ENCODE results near the gene UGT2A3.
"Not testable (repeated sequence)": the region's sequence is repeated elsewhere in the genome, so short reads cannot be mapped to it uniquely, and the experiment has no call there.

The UGT2A3 gene

DNA sequence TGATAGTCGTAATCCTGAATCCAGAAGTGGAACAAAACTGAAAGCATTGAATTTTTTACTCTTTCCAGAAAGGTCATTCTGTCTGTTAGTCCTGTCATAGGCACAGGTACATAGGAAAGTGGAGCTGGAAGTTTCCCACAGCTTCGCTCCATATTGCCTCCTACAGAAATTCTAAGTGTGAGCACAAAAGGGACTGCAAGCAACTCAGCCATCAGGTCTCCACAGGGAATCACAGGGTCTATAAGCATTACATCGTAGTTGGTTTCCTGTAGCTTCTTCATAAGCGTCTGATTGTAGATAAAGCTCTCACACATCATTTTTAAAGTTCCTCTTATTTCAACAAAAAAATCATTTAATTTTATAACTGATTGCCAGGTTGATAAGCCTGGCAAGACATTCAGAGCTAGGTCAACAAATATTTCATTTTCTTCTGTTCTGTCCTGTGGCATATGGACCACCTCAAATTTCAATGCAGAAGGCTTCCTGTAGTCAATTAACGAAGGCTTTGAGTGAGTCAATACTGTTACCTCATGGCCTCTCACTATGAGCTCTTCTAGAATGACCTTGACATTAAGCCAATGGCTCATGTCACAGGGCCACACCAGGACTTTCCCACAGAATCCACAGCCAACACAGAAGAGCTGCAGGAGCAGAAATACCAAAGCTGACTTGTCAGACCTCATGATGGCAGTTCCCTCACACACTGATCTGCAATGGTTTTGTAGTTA is at the start of gene UGT2A3:
TSS of gene UGT2A3 (minus strand) at position 727 of the 728 bp plus-strand sequence. CDS start at position 683, 44 bp downstream.
- no peak for DNase-seq

DNA sequence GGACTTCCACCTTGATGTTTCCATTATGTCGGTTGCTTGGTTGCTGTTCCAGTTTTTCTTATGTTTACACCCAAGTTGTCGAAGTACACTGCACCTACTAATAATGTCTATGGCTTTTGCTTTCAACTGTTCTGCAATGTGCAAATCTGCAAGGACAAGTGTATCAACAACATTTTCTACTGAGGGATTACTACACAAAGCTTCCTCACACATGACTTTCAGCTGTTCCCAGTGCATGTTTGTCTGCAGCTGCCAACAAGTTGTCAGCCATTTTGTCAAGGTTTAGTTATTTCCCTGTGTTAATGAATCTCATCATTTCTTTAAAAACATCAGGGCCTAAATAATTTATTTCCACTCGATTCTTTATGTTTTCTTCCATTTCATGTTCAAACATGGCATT is 45.4 kb upstream of the UGT2A3 start:
- DNase-seq: no peak

DNA sequence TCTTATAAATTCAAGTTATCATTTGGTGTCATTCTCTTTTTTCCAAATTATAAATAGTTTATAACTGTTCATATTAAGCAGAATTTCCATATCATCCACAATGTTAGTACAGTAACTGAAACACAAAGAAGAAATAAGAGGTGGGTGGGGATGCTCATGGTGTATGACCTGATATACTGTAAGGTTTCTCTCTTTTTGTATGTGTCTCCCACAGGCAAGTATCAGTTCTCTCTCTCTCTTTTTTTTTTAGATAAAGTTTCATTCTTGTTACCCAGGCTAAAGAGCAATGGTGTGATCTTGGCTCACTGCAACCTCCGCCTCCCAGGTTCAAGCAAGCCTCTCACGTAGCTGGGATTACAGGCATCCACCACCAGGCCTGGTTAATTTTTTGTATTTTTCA is 43.7 kb upstream of the UGT2A3 start:
- no peak for DNase-seq

DNA sequence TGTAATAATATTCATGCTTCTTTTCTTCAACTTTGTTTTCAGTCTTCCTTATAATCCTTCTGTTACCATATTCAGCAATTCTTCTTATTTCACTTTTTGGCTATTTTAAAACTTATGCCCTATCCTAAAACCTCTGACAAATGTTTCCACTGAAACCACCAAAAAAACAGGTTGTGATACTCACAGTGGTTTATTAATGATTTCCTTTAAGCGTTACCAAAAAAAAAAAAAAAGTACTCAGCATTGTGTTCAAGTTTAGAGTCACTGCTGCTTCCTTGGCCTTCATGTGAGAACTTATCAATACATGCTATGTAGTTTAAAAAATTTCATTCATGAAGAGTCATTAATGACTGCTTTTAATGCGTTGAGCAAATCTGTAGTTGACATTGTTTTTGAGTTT is 35.4 kb upstream of the UGT2A3 start:
- no peak for DNase-seq

DNA sequence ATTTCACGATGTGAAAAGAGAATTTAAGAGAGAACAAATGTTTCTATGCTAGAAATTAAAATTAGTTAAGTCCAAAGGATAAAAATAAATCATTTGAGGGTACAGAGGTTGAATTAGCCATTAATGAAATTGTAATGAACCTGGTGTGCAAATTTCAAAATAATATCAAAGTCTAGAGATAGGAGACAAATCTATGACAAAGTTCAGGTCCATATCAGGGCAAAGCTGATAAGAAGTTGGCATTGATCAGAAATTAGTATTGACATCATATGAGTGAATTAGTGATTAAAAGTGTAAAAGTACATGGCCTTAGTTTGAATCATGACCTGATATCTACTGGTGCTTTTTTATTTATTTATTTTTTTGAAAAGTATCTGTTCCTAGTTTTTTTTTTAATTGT is 33.8 kb upstream of the UGT2A3 start:
- DNase-seq: no peak

DNA sequence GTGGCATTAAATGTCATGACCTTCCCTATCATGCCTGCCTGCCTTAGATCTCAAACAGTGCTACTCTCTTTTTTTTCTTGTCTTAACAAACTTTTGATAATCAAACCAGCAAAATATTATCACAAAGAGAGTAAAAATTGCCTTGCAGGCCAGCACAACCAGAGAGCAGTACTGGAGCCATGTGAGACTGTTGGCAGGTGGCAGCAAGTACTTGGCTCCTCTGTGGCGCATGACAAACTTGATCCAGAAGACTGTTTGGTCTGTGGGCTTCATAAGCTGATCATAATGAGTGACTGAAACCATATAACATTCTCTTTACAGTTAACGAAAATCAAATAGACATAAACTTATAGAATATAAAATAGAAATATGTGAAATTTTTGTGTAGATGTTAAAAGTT is 33.3 kb upstream of the UGT2A3 start:
- DNase-seq: no peak

DNA sequence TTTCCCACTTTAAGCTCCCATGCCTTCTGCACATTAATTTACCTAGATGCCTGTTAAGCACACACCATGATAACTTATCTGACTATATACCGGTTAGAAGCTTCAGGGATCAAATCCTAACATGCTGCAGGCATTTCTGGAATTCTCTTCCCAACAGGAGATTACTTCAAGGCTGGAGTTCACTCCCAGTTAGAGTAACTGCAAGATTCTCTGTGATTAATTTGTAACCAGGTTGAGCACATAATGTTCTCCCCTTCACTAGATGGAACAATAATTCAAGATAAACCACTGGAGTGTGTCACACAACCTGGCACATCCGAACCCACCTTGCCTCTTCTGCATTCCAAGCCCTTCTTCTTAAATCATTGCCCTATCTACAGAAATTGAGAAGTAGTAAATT is 11.8 kb upstream of the UGT2A3 start:
- DNase-seq: no peak

DNA sequence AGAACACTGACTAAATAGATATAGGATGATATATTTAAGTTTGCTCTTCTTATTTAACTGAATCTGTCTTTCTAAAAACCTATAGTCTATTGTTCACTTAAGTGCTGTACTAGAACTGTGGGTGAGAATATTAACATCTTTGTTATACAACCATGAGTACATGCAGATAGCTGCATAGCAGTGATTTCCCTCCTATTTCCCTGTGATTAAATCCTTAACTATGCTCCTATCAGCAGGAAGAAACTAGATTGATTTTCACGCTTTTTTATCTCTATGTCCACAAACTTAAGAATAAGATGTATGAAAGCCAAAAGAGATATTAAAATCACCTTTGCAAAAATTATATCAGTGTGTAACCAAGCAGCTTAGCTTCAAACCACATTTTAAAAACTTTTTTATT is 11.3 kb upstream of the UGT2A3 start:
- DNase-seq: no peak

DNA sequence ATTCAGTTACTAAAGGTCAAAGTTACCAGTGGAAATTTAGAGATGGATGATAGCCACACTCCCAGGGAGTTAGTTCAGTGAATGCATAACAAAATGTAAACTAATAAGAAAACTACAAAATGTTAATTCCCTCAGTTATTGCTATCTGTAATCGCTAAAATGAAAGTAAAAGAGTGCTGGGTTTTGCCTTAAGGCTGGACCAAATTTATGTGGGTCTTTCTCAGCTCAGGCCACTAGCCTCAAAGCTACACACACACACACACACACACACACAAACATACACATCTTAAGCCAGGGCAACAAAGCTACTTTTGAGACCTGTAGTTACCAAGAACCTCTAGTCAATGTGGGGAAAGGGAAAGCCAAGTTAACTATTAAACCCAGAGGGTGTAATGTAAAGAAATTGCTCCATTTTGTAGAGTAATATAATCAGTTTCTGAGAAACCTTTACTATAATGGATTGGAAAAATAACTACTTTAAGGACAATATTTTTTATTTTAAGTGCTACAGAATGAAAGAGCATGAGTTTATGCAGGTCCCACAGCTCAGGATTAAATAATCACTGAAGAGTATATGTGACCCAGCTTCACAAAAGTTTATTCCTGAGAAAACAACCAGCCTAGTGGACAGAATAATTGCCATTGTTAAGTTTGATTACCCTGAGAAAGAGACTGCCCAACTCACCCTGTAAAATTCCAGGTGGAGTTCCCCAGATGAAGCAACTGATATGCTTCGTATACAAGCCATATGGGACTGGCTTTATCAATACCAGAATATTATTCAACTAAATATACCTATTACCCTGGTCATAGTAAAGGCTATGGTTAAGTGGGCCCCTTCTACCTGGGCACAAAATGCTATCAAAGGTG is 8.9 kb upstream of the UGT2A3 start:
- DNase-seq: no peak

DNA sequence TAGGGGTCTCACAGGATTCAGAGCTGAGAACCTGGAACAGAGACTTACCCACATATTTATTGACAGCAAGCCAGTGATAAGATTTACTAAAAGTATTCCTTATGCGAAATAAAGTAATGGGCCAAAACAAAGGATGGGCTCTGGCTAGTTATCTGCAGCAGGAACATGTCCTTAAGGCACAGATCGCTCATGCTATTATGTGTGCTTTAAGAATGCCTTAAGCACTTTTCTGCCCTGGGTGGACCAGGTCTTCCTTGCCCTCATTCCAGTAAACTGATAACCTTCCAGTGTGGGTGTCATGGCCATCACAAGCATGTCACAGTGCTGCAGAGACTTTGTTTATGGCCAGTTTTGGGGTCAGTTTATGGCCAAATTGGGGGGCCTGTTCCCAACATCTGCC is 7.5 kb upstream of the UGT2A3 start:
- DNase-seq: not testable (repeated sequence)

DNA sequence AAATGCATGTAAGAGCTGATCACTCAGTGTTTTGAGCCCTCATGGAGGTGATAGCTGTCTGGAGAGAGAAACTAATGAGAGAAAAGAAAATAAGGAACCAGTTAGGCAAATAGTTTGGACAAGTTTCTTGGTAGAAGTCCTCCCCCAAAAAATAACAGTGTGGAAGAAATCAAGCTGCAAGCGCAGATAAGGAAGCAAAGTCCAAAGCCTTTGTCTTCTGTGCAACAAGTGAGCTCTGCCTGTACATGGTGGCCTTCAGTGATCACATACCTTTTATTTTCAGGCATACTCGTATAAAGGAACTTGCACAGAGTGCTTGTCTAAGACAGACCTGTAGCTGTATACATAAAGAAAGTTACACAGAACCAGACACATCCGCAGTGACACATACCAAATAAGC is 2.5 kb upstream of the UGT2A3 start:
- no peak for DNase-seq

DNA sequence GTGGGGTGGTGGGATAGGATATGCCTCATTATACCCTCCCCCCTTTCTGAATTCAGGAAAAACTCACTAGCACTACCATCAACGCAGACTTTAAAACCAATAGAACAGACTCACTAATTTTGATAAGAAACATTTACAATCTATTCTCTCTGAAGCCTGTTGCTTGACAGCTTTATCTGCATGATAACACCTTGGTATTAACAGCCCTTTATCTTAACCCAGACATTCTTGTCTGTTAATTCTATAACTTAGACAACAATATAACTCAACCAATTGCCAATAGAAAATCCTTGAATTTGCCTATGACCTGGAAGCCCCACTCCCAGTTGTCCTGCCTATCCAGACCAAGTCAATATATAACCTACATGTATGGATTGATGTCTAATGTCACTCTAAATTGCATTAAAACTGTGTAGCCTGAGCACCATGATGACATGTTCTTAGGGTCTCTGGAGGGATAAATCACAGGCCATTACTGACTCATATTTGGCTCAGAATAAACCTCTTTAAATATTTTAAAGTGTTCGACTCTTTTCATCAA is 1.5 kb upstream of the UGT2A3 start:
- no peak for DNase-seq

DNA sequence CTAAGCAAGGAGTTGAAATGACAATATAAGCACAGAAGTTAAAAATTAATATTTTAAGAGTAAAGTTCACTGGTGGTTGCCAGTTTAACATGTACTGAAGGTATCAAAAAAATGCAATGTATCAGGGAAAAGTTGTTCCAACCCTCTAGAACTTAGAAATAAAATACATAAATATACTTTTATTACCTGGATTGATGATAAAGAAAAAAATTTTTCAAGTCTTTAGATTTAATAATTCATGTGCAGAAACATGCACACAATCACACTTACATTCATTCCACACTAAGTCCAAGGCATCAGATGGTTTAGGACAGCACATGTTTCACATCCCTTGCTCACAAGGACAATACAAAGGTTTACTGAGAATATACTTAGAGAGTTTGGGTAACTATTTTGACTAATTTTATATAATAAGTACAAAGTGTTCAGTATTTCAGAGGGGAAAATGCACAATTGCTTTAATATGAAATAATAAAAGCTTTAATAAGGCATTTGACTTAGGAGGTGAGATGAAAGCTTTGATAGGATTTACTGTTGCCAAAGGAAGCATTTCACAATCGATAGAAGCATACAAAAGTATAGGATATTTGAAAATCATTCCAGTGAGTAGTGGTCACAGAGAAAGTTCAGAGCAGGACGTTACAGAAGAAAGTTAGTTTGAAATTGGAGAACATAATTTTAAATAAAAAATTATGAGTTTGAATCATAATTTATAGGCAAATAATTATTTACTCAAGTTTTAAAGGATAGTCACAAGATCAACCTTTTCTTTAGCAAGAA is 392 bp upstream of the UGT2A3 start:
- DNase-seq: no peak

DNA sequence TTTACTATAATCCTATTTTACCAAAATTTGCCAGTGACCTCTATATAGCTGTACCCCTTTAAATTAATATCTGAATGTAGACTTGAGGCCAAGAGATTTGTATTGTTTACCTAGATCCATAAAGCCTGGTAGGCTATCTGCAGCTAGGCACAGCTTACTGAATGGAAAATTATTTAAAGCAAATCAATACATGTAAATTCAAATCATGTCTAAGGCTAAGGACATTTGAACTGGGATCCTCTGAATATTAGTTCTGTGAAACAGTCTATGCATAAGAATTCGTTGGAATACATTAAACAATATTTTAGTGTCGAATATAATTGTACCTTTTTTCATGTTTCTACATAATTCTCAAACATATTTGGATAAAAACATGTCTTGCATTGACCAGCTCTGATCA is 1.6 kb downstream of the UGT2A3 start:
- no peak for DNase-seq

DNA sequence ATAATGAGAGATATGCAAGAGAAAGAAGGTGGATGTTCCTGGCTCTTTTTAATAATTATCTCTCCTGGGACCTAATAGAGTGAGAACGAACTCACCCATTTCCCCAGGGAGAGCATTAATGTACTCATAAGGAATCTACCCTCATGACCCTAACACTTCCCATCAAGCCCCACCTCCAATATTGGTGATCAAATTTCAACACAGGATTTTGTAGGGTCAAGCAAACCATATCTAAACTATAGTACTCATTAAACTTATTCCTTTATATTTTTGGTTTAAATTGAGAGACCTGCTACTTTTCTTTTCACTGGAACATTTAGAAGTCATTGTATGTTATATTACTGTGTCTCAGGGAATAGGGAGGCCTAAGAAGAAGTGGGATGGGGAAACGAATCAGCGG is 2.6 kb downstream of the UGT2A3 start:
- no peak for DNase-seq

DNA sequence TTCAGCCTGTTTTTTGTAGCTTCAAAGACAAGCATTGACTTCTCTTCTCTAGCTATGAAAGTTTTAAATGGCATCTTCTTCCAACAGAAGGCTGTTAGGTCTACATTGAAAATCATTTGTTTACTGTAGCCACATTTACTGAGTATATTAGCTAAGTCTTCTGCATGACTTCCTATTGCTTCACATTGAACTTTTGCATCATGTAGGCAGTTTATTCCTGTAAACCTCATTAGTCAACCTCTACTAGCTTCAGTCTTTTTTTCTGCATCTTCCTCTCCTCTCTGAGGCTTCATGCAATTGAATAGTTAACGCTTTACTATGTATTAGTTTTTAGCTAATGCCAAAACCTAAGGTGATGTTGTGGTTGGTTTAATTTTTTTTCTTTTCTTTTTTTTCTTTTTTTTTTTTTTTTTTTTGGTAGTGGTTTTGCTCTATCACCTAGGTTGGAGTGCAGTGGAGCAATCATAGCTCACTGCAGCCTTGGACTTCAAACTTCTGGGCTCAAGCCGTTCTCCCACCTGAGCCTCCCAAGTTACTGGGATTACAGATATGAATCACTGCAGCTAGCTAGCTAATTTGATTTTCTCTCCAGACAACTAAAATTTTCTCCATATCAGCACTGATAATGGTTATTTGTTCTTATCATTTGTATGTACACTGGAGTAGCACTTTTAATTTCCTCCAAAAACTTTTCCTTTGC is 3.4 kb downstream of the UGT2A3 start:
- no peak for DNase-seq

DNA sequence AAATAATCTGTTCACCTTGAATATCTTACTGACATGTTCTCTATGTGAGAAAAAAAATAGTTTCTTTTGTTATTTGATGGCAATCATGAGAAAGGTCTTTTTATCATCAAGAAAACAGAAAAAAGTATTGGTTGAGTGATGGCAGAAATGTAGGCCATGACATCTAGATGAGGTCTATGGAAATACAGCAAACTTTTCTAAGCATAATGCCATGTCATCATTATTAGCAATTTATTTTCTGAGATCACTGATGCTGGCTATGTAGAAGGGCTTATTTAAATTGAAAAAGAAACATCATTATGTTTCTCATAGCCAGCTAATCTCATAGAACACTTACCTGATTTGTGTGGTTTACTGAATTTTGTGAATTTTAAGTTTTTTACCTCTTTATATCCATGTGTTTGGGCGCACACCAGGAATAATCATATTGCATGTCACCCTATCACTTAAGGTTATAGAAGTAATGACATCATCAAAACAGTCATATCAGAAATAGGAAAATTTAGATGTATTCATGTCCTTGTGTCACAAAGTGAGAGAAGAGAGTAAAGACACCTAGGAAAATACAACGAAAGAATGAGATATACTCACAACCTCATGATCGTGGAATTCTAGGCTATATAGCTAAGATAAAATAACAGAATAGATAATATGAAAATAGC is 22.4 kb downstream of the UGT2A3 start:
- DNase-seq: no peak

DNA sequence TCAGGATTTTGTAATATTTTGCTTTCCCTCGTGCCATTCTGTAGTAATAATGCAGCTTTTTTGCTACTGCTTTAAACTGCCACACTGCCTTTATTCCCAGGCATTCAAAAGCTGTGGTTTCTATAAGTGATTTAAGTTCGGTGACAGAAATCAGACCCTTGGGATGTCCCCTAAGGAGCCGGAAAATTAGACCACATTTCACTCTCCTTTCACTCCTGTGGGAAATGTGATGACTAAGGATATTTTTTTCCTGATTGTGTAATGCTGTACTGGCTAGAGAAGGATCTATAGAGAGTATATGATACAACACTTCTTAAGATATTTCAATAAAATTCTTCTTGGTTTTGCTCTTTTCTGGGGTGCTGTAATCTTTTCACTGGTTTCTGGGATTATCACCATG is 24.4 kb downstream of the UGT2A3 start:
- no peak for DNase-seq

DNA sequence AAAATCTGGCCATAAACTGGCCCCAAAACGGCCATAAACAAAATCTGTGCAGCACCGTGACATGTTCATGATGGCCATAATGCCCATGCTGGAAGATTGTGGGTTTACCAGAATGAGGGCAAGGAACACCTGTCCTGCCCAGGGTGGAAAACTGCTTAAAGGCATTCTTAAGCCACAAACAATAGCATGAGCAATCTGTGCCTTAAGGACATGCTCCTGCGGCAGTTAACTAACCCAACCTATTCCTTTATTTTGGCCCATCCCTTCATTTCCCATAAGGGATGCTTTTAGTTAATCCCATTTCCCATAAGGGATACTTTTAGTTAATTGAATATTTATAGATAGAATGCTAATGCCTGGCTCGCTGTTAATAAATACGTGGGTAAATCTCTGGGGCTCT is 29.4 kb downstream of the UGT2A3 start:
- DNase-seq: not testable (repeated sequence)

DNA sequence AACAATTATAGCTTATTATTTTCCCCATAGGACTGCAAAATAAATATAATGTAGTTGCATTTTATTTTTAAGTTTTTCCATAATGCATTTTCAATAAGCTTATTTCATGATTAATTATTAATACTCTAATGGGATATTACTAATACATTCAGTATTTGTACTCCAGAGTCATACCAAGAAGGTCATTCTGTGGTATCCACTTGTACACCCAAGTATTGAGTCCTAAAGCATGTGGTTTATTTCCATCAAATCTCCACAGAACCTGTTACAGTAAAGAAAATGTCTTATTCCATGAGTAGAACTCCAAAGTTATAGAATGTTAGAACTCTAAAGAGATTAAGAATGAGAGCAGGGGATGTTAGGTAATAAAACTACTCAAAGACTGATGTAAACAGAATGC is 30.6 kb downstream of the UGT2A3 start:
- DNase-seq: no peak

DNA sequence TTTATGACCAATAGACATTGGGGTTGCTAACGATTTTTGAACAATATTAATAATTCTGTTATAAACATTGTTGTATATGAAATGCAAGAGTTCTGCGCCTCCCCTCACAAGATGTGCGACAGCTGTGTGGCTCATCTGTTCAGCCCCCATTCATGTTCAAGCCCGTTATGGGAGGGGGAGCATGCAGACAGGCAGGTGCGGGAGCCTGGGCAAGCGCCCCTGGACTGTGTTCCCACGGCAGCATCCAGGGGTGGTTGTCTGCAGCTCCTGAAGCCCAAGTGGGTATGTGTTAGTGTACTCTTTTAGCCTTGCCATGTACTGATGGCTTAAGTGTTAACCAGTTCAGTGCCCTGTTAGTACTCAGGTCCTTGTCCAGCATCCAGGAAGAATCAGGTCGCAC is 34.6 kb downstream of the UGT2A3 start:
- DNase-seq: no peak

DNA sequence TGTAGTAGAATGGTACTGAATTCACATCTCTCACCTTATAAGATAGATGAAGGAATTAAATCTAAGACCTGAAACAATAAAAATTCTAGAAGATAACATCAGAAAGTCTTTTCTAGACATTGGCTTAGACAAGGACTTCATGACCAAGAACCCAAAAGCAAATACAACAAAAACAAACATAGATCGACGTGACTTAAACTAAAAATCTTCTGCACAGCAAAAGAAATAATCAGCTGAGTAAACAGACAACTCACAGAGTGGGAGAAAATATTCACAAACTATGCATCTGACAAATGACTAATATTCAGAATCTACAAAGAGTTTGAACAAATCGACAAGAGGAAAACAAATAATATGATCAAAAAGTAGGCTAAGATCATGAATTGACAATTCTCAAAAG is 38.8 kb downstream of the UGT2A3 start:
- no peak for DNase-seq
